ENCODE results near the gene SUMO3.

DNA sequence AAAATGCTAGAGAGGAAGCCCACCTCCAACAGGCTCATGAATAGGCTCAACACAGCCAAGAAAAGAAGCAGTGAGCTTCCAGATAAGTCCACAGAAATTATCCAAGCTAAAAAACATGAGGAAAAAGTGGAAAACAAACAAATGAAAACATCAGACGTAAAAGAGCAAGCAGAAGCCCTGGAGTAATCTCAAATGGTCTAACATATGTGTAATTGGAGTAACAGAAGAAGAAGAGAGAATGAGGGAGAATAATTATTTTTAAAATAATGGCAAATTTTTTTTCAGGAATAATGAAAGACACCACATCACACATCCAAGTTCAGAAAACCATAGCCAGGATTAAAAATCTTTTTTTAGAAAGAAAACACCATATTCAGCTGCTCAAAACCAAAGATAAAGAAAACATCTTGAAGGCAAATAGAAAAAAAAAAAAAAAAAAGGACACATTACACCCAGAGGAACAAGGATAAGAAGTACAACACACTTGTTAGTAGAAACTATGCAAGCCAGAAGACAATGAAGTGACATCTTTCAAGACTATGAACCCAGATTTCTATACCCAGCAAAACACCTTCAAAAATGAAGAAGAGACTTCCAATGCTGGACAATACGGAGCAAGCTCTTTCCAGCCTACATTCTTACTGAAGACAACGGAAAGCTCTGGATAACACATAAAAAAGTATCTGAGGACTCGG lies 10.6 kb upstream of the SUMO3 start:
- TF ChIP-seq, protein P1, sequence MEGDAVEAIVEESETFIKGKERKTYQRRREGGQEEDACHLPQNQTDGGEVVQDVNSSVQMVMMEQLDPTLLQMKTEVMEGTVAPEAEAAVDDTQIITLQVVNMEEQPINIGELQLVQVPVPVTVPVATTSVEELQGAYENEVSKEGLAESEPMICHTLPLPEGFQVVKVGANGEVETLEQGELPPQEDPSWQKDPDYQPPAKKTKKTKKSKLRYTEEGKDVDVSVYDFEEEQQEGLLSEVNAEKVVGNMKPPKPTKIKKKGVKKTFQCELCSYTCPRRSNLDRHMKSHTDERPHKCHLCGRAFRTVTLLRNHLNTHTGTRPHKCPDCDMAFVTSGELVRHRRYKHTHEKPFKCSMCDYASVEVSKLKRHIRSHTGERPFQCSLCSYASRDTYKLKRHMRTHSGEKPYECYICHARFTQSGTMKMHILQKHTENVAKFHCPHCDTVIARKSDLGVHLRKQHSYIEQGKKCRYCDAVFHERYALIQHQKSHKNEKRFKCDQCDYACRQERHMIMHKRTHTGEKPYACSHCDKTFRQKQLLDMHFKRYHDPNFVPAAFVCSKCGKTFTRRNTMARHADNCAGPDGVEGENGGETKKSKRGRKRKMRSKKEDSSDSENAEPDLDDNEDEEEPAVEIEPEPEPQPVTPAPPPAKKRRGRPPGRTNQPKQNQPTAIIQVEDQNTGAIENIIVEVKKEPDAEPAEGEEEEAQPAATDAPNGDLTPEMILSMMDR (conservative IDR thresholded peaks at IDR 0.05): no peak
- TF ChIP-seq EZH2 (IDR thresholded peaks at IDR 0.05; ENCODE audit: low read depth): no peak

All from PC-9 (cell line).